OCI-LY7 (cell line): ENCODE data around the gene GPR75.

Source experiments
- CTCF ChIP-seq: fragments of 200-600 bp; sonication (generic); conservative IDR thresholded peaks from 2 replicates; pipeline ENCODE4 v1.5.1; 2014; ENCODE audit warnings: mild to moderate bottlenecking, antibody characterized with exemption, low read length, moderate library complexity, mixed read lengths
- EZH2phosphoT487 ChIP-seq: fragments of 200-600 bp; sonication (generic); IDR thresholded peaks from 2 replicates; pipeline ENCODE4 v1.6.1; 2018; ENCODE audit warnings: low read depth, borderline replicate concordance, mild to moderate bottlenecking, mixed run types, antibody characterized with exemption, low read length, moderate library complexity, mixed read lengths

- TF ChIP-seq CTCF = no peak
- TF ChIP-seq EZH2phosphoT487 = no peak
These were observed 2.1 kb upstream of the GPR75 start for GRCh38 chr2:53861824-53862223.
